Nephron (organoid): ENCODE measurements around the gene CD69.

Source experiments
- H3K27ac Mint-ChIP-seq, 3 experiments: 2 replicates each; pipeline ENCODE4 v1.8.0; 2020; ENCODE audit warnings: mixed read lengths in 3 of 3, mild to moderate bottlenecking in 2 of 3, moderate library complexity in 1 of 3
- H3K27me3 Mint-ChIP-seq: 2 replicates; pipeline ENCODE4 v1.8.0; 2021; ENCODE audit warnings: low read depth, mild to moderate bottlenecking, moderate library complexity, mixed read lengths
- H3K36me3 Mint-ChIP-seq: 2 replicates; pipeline ENCODE4 v1.8.0; 2020; ENCODE audit warnings: low read depth, mixed read lengths
- H3K4me1 Mint-ChIP-seq: 2 replicates; pipeline ENCODE4 v1.8.0; 2020; ENCODE audit warnings: mixed read lengths
- H3K4me3 Mint-ChIP-seq, 3 experiments: 2 replicates each; pipeline ENCODE4 v1.8.0; 2020; ENCODE audit warnings: mild to moderate bottlenecking in 3 of 3, mixed read lengths in 3 of 3, moderate library complexity in 2 of 3
- H3K9me3 Mint-ChIP-seq: 2 replicates; pipeline ENCODE4 v1.8.0; 2020; ENCODE audit warnings: mixed read lengths
- CTCF ChIP-seq, 3 experiments: fragments of 200-600 bp; sonication (generic); IDR thresholded peaks; one replicate each; pipeline ENCODE4 v1.5.0; 2021; ENCODE audit warnings: antibody characterized with exemption in 3 of 3; ENCODE audit not compliant: unreplicated experiment in 3 of 3

CD69 gene

GRCh38 chr12:9773216-9773877 lies 12.6 kb upstream of the CD69 start:
- Mint-ChIP-seq H3K27me3 (no peaks in the 10 kb centered on the region), H3K27ac (no peak overlapping the region), H3K36me3 (no peaks in the 10 kb centered on the region), H3K9me3 (no peaks in the 10 kb centered on the region), H3K4me1 (no peaks in the 10 kb centered on the region), H3K4me3 (no peak overlapping the region)
- TF ChIP-seq CTCF (IDR thresholded peaks at IDR 0.05; ENCODE audit: unreplicated experiment in 3 of 3) = no peak

- no peaks in the 10 kb centered on the region for H3K27me3 Mint-ChIP-seq
- no peaks in the 10 kb centered on the region for H3K9me3 Mint-ChIP-seq
- no peaks in the 10 kb centered on the region for H3K36me3 Mint-ChIP-seq
- H3K27ac Mint-ChIP-seq = no peak overlapping the region
- TF ChIP-seq CTCF (IDR thresholded peaks at IDR 0.05; ENCODE audit: unreplicated experiment in 3 of 3) = no peak
- H3K4me1 Mint-ChIP-seq = no peaks in the 10 kb centered on the region
- no peak overlapping the region for H3K4me3 Mint-ChIP-seq
Measured at GRCh38 chr12:9763025-9763424, 2.3 kb upstream of the CD69 start.

GRCh38 chr12:9762369-9762768 lies 1.7 kb upstream of the CD69 start:
- H3K4me1 Mint-ChIP-seq = no peaks in the 10 kb centered on the region
- TF ChIP-seq CTCF (IDR thresholded peaks at IDR 0.05; ENCODE audit: unreplicated experiment in 3 of 3) = no peak
- no peaks in the 10 kb centered on the region for H3K9me3 Mint-ChIP-seq
- H3K36me3 Mint-ChIP-seq = no peaks in the 10 kb centered on the region
- no peak overlapping the region for H3K27ac Mint-ChIP-seq
- H3K27me3 Mint-ChIP-seq = no peaks in the 10 kb centered on the region
- no peak overlapping the region for H3K4me3 Mint-ChIP-seq

- Mint-ChIP-seq H3K9me3 (no peaks in the 10 kb centered on the region), H3K27ac (no peak overlapping the region), H3K27me3 (no peaks in the 10 kb centered on the region), H3K4me3 (no peak overlapping the region), H3K4me1 (no peaks in the 10 kb centered on the region), H3K36me3 (no peaks in the 10 kb centered on the region)
- TF ChIP-seq CTCF (IDR thresholded peaks at IDR 0.05; ENCODE audit: unreplicated experiment in 3 of 3) = no peak
Measured at GRCh38 chr12:9761419-9761781, 699 bp upstream of the CD69 start.

- no peaks in the 10 kb centered on the region for H3K36me3 Mint-ChIP-seq
- no peak for TF ChIP-seq CTCF (IDR thresholded peaks at IDR 0.05; ENCODE audit: unreplicated experiment in 3 of 3)
- H3K27me3 Mint-ChIP-seq = no peaks in the 10 kb centered on the region
- H3K27ac Mint-ChIP-seq = no peak overlapping the region
- no peaks in the 10 kb centered on the region for H3K9me3 Mint-ChIP-seq
- no peaks in the 10 kb centered on the region for H3K4me1 Mint-ChIP-seq
- no peak overlapping the region for H3K4me3 Mint-ChIP-seq
Measured at GRCh38 chr12:9760120-9760519, 581 bp downstream of the CD69 start.

GRCh38 chr12:9759694-9760093 lies 1.0 kb downstream of the CD69 start:
- no peak for TF ChIP-seq CTCF (IDR thresholded peaks at IDR 0.05; ENCODE audit: unreplicated experiment in 3 of 3)
- Mint-ChIP-seq H3K4me1 (no peaks in the 10 kb centered on the region), H3K27ac (no peak overlapping the region), H3K4me3 (no peak overlapping the region), H3K9me3 (no peaks in the 10 kb centered on the region), H3K36me3 (no peaks in the 10 kb centered on the region), H3K27me3 (no peaks in the 10 kb centered on the region)
